ENCODE data around the gene PPP2R2C. TPM values are rescaled to one million over a fixed set of nuclear protein-coding genes. Genes with fewer than 3 reads are reported as not detected.

Gene PPP2R2C
- total and polyA plus RNA-seq, 9 of the 15 experiments (the other 6 are each of a cell fraction or from before 2014, with no cell fraction given), result 0.04 to 0.06 TPM; not detected in 7

GRCh38 chr4:6396696-6397236, 75.6 kb downstream of the PPP2R2C start (continued):
- TF ChIP-seq JUNB (CRISPR knock-in tag; conservative IDR thresholded peaks at IDR 0.05) (no peak), PCBP1 (IDR thresholded peaks at IDR 0.05; ENCODE audit: low read depth, low read length, poor library complexity, severe bottlenecking) (no peak), STAG1 (CRISPR knock-in tag; IDR thresholded peaks at IDR 0.05; ENCODE audit: borderline replicate concordance) (no peak)

- CTCF ChIA-PET (ENCODE audit: low intra/inter-chr PET ratio), result no interaction called here
- in situ Hi-C loops (cut with MboI), result no loop called here
- TF ChIP-seq AFF4 (CRISPR knock-in tag; IDR thresholded peaks at IDR 0.05) (no peak), ZFP36 (IDR thresholded peaks at IDR 0.05; ENCODE audit: low read depth, low read length, partially characterized antibody) (no peak), ZNF778 (CRISPR knock-in tag; IDR thresholded peaks at IDR 0.05) (no peak), TEAD2 (tag; IDR thresholded peaks at IDR 0.05) (no peak), HBP1 (CRISPR knock-in tag; IDR thresholded peaks at IDR 0.05) (no peak), ATF1 (CRISPR knock-in tag; IDR thresholded peaks at IDR 0.05) (no peak), ATF1 (tag; IDR thresholded peaks at IDR 0.05) (no peak), SMARCB1 (IDR thresholded peaks at IDR 0.05; ENCODE audit: insufficient read length, low read depth) (no peak), PCBP2 (IDR thresholded peaks at IDR 0.05; ENCODE audit: low read depth, low read length, poor library complexity, severe bottlenecking) (no peak), XRCC4 (IDR thresholded peaks at IDR 0.05; ENCODE audit: extremely low read depth, insufficient read depth, insufficient read length) (no peak)
These were observed 76.8 kb downstream of the PPP2R2C start for GRCh38 chr4:6395466-6396228.

More at GRCh38 chr4:6395466-6396228, 76.8 kb downstream of the PPP2R2C start:
- no peak for FAIRE-seq
- WGBS (ENCODE audit: insufficient coverage, low coverage, missing lambda C conversion rate), result 2% methylated on average over 16 of the region's 17 CpGs
- POLR2A ChIA-PET, result interaction anchor here (0.7 kb wide), 1 partner anchor 405 kb away, joined by 5 read pairs; no protein-coding TSS in a partner anchor
- DNase-seq (ENCODE audit: extremely low read depth in 1 of 4, low spot score in 3 of 4), result no peak
- no peak overlapping the region for H2AFZ ChIP-seq (ENCODE audit: low read depth, low read length)
- no peaks in the 10 kb centered on the region for H3K36me3 ChIP-seq (ENCODE audit: control insufficient read depth, insufficient read depth, low read length)
- H3K9me1 ChIP-seq (ENCODE audit: control insufficient read depth, insufficient read depth, low read length), result no peaks in the 10 kb centered on the region
- H3K9ac ChIP-seq (ENCODE audit: insufficient read depth in 1 of 2, low read depth in 2 of 2, low read length in 2 of 2), result no peak overlapping the region; a peak in 1 of 4 replicates
- no TSS peak for BruUV-seq (replicated peaks)
- H3K9me3 ChIP-seq (replicated peaks; ENCODE audit: control insufficient read depth, insufficient read depth, low read depth, low read length), result no peaks in the 10 kb centered on the region
- H3K4me3 ChIP-seq, result no peak overlapping the region
- no peaks in the 10 kb centered on the region; the same call in none of the 2 replicates for H4K20me1 ChIP-seq (replicated peaks; ENCODE audit: control insufficient read depth, insufficient read depth, low read length)
- peaks cover 5 to 43% of the 10 kb centered on the region in 2 experiments; a peak in 3 of 5 replicates for H3K27me3 ChIP-seq (ENCODE audit: control insufficient read depth in 2 of 2, insufficient read depth in 2 of 2, low read length in 2 of 2)
- no peak overlapping the region for H3K27ac ChIP-seq (ENCODE audit: extremely low read depth, low read depth, low read length)
- no peak for ATAC-seq
- H3K4me1 ChIP-seq (replicated peaks in 1 of 2; ENCODE audit: control insufficient read depth in 2 of 2, insufficient read depth in 2 of 2, low read length in 2 of 2), result no peaks in the 10 kb centered on the region; a peak in 2 of 5 replicates
- intact Hi-C loops (cut with micrococcal nuclease), result no loop called here
- H3K79me2 ChIP-seq (ENCODE audit: control insufficient read depth, insufficient read depth, low read length), result no peaks in the 10 kb centered on the region
- H3K4me2 ChIP-seq (ENCODE audit: insufficient read depth, low read length), result no peak overlapping the region
